Spleen (tissue), 7 donors: Measurements from ENCODE around the gene TOR4A.
"Not testable (repeated sequence)": the region's sequence is repeated elsewhere in the genome, so short reads cannot be mapped to it uniquely, and the experiment has no call there.

Source experiments
- CTCF ChIP-seq, 11 experiments: fragments of 200-600 bp in 7 of 11; fragments of 450-650 bp in 4 of 11; sonication (generic) in 4 of 11; IDR thresholded peaks in 8 of 11; conservative IDR thresholded peaks in 3 of 11; 1 replicate in 7 of 11; 2 replicates in 4 of 11; pipeline versions ENCODE4 v1.4.0 to v1.8.0; 2016 to 2021; ENCODE audit warnings: antibody characterized with exemption in 11 of 11, inconsistent platforms in 4 of 11, mild to moderate bottlenecking in 1 of 11
- POLR2A ChIP-seq, 3 donors: fragments of 450-650 bp; IDR thresholded peaks; one replicate each; pipeline ENCODE4 v1.5.1; 2017; ENCODE audit warnings: antibody characterized with exemption in 3 of 3, mild to moderate bottlenecking in 1 of 3
- donor health status: DM: no; HTN: no; CAD: no; lungs with moderate emphysema.
- donor health status: DM: no; HTN: no; CAD: no.
- donor health status: DM: no; HTN: no; CAD: no.

GRCh38 chr9:137239541-137240200 lies 37.9 kb upstream of the TOR4A start:
- TF ChIP-seq POLR2A (IDR thresholded peaks at IDR 0.05); CTCF (IDR thresholded peaks at IDR 0.05 in 8 of 11, conservative IDR thresholded peaks at IDR 0.05 in 3 of 11): not testable (repeated sequence)
